ENCODE measurements around the gene CYP4F12. TPM values are rescaled to one million over a fixed set of nuclear protein-coding genes. Genes with fewer than 3 reads are reported as not detected.

Gene CYP4F12
- total and polyA plus RNA-seq, 2 of the 8 experiments (the other 6 are each of a cell fraction or from before 2014, with no cell fraction given): not detected

GRCh38 chr19:15634105-15634504 lies 38.8 kb upstream of the CYP4F12 start (continued):
- TF ChIP-seq RAD21 (IDR thresholded peaks at IDR 0.05 in 1 of 2, conservative IDR thresholded peaks at IDR 0.05 in 1 of 2; ENCODE audit: low read depth in 2 of 2, low read length in 2 of 2) (no peak), HDAC2 (IDR thresholded peaks at IDR 0.05; ENCODE audit: borderline replicate concordance in 1 of 2, low read depth in 2 of 2, low read length in 2 of 2) (no peak)
